H1 (cell line): ENCODE results near the gene P2RY14.

Experiments used
- ATF3 ChIP-seq: IDR thresholded peaks from 2 replicates; pipeline ENCODE4 v1.6.1; 2011; ENCODE audit warnings: low read depth, mild to moderate bottlenecking, low read length; ENCODE audit not compliant: insufficient read depth
- CTCF ChIP-seq, 3 experiments: IDR thresholded peaks; 1 replicate in 2 of 3; 2 replicates in 1 of 3; pipeline versions ENCODE4 v1.5.1 to v1.6.1; 2011; ENCODE audit warnings: low read length in 3 of 3, mild to moderate bottlenecking in 3 of 3, inconsistent platforms in 2 of 3, low read depth in 1 of 3, moderate library complexity in 1 of 3; ENCODE audit not compliant: insufficient read depth in 1 of 3; ENCODE audit errors: control extremely low read depth in 1 of 3
- JUN ChIP-seq: IDR thresholded peaks from 2 replicates; pipeline ENCODE4 v1.6.1; 2011; ENCODE audit warnings: low read depth, mild to moderate bottlenecking, improper control_type of control experiment, low read length
- MAX ChIP-seq: IDR thresholded peaks from 2 replicates; pipeline ENCODE4 v1.6.1; 2012; ENCODE audit warnings: inconsistent platforms
- POLR2A ChIP-seq, 2 experiments: IDR thresholded peaks; 1 replicate in 1 of 2; 2 replicates in 1 of 2; pipeline ENCODE4 v1.6.1; 2011; ENCODE audit warnings: low read depth in 2 of 2, low read length in 2 of 2, mild to moderate bottlenecking in 2 of 2; ENCODE audit errors: control extremely low read depth in 1 of 2
- RXRA ChIP-seq: IDR thresholded peaks from 2 replicates; pipeline ENCODE4 v1.6.1; 2011; ENCODE audit warnings: low read depth, mild to moderate bottlenecking, low read length, moderate library complexity; ENCODE audit not compliant: insufficient read depth
- SIN3A ChIP-seq, 2 experiments: IDR thresholded peaks in 1 of 2; conservative IDR thresholded peaks in 1 of 2; 2 replicates each; pipeline ENCODE4 v1.6.1; 2011 to 2012; ENCODE audit warnings: low read length in 2 of 2, improper control_type of control experiment in 1 of 2, low read depth in 1 of 2, mild to moderate bottlenecking in 1 of 2
- USF2 ChIP-seq: IDR thresholded peaks from 2 replicates; pipeline ENCODE4 v1.6.1; 2011; ENCODE audit warnings: low read length, improper control_type of control experiment
- YY1 ChIP-seq: IDR thresholded peaks from 2 replicates; pipeline ENCODE4 v1.6.1; 2011; ENCODE audit warnings: low read depth, mild to moderate bottlenecking, low read length

- TF ChIP-seq ATF3, result no peak
- TF ChIP-seq CTCF (IDR thresholded peaks at IDR 0.05; ENCODE audit: control extremely low read depth in 1 of 3, insufficient read depth in 1 of 3, low read depth in 1 of 3, low read length in 3 of 3), result no peak
- no peak for TF ChIP-seq JUN
- no peak for TF ChIP-seq SIN3A (conservative IDR thresholded peaks at IDR 0.05 in 1 of 2, IDR thresholded peaks at IDR 0.05 in 1 of 2; ENCODE audit: low read depth in 1 of 2, low read length in 2 of 2)
- no peak for TF ChIP-seq MAX
- no peak for TF ChIP-seq POLR2A (IDR thresholded peaks at IDR 0.05; ENCODE audit: control extremely low read depth in 1 of 2, low read depth in 2 of 2, low read length in 2 of 2)
- no peak for TF ChIP-seq USF2
- TF ChIP-seq YY1, result no peak
- no peak for TF ChIP-seq RXRA
These were observed 61.4 kb downstream of the P2RY14 start for GRCh38 chr3:151216641-151217607.
